ENCODE data around the gene FCGR3A.
A peak's percentile ranks its signal among the peaks of the same experiment; 100 is the strongest.
"Not testable (repeated sequence)": the region's sequence is repeated elsewhere in the genome, so short reads cannot be mapped to it uniquely, and the experiment has no call there.

The FCGR3A gene

DNA sequence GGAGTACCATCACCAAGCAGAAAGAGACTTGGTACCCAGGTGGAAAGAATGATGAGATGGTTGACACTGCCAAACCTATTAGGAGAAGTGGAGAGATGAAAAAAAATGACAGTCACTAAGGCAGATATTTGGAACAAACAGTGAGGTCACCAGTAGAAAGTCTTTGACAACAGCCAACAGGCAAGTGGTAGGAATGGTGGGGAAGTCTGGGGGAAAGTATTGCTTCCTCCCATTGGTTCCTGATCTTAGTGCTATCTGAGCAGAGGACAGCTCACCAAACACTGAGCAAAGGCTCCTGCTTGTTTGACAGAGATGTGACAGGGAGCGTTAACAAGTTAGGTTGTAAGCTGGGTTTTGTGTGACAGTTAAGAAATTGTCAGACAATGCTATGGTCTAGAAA is 6.5 kb downstream of the FCGR3A start:
- Mint-ChIP-seq H3K4me1 (peaks cover 48% of the 10 kb centered on the region), H3K36me3 (peaks cover 17% of the 10 kb centered on the region), H3K4me3 (peak overlapping the region; percentile 79)
- not testable (repeated sequence) for ATAC-seq; DNase-seq (ENCODE audit: low spot score in 2 of 2); H3K27ac Mint-ChIP-seq; H3K9me3 Mint-ChIP-seq

DNA sequence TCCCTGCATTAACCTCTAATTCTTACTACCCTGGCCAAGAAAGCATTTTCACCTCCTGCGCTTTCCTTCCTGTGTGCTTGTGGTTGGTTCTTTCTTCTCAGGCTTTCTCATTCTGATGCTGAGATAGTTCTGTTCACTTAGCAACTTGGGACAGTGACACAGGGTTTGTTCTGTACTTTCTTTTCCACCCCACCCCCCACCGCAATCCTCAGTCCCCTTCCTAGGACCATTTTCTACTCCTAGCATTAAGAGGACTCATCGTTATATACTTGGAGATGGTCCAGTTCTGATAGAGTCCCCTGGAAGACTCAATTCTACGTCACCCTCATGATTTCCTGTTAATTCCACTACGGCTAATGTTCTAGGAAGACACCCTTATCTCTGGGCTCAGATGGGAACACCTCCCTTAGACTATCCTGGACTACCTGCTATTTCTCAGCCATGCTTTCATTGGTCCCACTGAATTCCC is 7.5 kb downstream of the FCGR3A start:
- DNase-seq (ENCODE audit: low spot score in 2 of 2) (peak; percentile 53 to 85), ATAC-seq (peak; percentile 80)
- Mint-ChIP-seq H3K36me3 (peaks cover 17% of the 10 kb centered on the region), H3K4me1 (peaks cover 48% of the 10 kb centered on the region), H3K4me3 (peak overlapping the region; percentile 79), H3K27ac (peak overlapping the region; percentile 1)
- not testable (repeated sequence) for H3K9me3 Mint-ChIP-seq

DNA sequence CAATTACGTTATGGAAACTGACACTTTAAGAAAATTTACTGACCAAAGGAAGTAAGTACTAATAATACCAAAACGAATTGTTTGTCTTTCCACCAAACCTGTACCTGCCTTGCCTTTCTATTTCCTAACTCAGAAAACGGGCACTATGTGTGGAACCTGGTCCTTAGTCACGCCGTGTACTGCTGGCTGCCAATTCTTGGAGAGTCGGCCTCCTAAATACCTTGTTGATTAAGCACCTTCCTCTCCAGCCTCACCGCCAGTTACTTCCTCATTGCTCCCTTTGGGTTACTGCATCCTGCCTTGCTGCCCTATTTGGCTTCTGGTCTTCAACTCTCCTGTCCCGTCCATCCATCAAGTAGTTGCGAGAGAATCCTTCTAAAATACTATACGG is 9.1 kb downstream of the FCGR3A start:
- Mint-ChIP-seq H3K36me3 (peaks cover 17% of the 10 kb centered on the region), H3K4me1 (peaks cover 48% of the 10 kb centered on the region), H3K4me3 (peak overlapping the region; percentile 79), H3K27ac (peak overlapping the region; percentile 100)
- peak in 1 of 2 donors; percentile 75 for DNase-seq (ENCODE audit: low spot score in 2 of 2)
- peak; percentile 47 for ATAC-seq
- not testable (repeated sequence) for H3K9me3 Mint-ChIP-seq

DNA sequence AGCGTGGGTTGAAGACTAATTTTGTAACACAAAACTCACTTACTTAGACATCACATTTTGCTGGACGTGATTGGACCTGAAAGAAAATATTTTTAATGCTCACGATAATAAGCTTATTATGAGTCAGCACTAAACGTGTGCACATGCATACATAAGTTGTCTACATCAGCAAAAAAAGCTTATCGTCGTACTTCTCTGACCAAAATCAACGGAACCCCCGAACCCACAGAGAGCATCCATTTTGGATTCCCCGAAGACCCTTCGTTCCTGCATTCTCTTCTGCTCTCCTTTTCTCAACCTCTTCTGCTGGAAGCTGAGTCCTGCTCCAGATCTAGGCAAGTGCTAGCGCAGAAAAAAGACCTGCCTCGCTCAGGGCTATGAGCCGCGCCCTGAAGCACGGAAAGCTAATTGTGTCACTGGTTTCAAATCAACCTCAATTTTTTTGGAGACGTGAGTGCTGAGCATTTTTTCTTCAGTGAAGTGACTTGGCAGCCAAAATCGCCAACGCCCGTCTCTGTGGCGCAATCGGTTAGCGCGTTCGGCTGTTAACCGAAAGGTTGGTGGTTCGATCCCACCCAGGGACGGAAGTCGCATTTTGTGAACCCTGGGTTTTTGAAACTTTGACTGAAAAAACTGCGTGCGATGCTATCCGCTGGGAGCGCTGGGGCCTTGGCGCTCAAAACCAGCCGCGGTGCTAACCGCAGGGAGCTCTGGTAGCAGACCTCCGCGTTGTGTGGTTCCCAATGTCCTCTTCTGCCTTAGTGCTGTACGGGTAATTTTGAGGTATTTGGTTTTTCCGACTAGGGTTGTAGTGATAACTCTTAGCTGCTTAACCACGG is 9.7 kb downstream of the FCGR3A start:
- Mint-ChIP-seq H3K4me3 (peak overlapping the region; percentile 79), H3K4me1 (peaks cover 43% of the 10 kb centered on the region)
- peak; percentile 82 for ATAC-seq

DNA sequence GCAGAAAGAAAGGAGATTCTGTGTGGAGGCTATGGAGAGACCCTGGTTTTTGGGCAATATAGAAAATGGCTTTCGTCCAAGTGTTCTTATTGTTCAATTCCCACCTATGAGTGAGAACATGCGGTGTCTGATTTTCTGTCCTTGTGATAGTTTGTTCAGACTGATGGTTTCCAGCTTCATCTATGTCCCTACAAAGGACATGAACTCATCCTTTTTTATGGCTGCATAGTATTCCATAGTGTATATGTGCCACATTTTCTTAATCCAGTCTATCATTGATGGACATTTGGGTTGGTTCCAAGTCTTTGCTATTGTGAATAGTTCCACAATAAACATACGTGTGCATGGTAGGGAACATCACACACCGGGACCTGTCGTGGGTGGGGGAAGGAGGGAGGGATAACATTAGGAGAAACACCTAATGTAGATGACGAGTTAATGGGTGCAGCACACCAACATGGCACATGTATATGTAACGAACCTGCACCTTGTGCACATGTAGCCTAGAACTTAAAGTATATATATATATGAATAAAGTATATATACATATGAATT is 10.6 kb downstream of the FCGR3A start:
- Mint-ChIP-seq H3K4me3 (peak overlapping the region; percentile 79), H3K4me1 (peaks cover 39% of the 10 kb centered on the region), H3K36me3 (peaks cover 17% of the 10 kb centered on the region)
- not testable (repeated sequence) for DNase-seq (ENCODE audit: low spot score in 2 of 2); H3K27ac Mint-ChIP-seq; H3K9me3 Mint-ChIP-seq; ATAC-seq

More for the DNA sequence above, 9.7 kb downstream of the FCGR3A start:
- Mint-ChIP-seq H3K27ac (peak overlapping the region; percentile 100), H3K36me3 (peaks cover 17% of the 10 kb centered on the region)
- H3K9me3 Mint-ChIP-seq = not testable (repeated sequence)
- peak; percentile 95 to 99 for DNase-seq (ENCODE audit: low spot score in 2 of 2)

DNA sequence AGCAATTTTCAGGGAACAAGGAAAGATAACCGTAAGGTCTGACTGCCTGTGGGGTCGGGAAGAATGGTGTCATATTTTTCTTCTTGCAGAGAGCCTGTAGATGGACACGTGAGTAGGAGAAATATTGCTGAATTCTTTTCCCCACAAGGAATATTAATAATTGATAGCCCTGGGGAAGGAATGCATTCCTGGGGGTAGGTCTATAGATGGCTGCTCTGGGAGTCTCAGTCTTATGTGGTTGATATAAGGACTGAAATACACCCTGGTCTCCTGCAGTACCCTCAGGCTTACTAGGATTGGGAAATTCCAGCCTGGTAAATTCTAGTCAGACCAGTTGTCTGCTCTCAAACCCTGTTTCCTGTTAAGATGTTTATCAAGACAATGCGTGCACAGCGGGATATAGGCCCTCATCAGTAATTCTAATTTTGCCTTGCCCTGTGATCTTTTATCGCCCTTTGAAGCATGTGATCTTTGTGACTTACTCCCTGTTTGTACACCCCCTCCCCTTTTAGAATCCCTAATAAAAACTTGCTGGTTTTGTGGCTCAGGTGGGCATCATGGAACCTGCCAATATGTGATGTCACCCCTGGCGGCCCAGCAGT is 12.4 kb downstream of the FCGR3A start:
- not testable (repeated sequence) for H3K27ac Mint-ChIP-seq, H3K4me3 Mint-ChIP-seq, ATAC-seq, H3K9me3 Mint-ChIP-seq
- H3K4me1 Mint-ChIP-seq = peaks cover 27% of the 10 kb centered on the region
- H3K36me3 Mint-ChIP-seq = peaks cover 17% of the 10 kb centered on the region
- DNase-seq (ENCODE audit: low spot score in 2 of 2) = peak in 1 of 2 donors; percentile 30

DNA sequence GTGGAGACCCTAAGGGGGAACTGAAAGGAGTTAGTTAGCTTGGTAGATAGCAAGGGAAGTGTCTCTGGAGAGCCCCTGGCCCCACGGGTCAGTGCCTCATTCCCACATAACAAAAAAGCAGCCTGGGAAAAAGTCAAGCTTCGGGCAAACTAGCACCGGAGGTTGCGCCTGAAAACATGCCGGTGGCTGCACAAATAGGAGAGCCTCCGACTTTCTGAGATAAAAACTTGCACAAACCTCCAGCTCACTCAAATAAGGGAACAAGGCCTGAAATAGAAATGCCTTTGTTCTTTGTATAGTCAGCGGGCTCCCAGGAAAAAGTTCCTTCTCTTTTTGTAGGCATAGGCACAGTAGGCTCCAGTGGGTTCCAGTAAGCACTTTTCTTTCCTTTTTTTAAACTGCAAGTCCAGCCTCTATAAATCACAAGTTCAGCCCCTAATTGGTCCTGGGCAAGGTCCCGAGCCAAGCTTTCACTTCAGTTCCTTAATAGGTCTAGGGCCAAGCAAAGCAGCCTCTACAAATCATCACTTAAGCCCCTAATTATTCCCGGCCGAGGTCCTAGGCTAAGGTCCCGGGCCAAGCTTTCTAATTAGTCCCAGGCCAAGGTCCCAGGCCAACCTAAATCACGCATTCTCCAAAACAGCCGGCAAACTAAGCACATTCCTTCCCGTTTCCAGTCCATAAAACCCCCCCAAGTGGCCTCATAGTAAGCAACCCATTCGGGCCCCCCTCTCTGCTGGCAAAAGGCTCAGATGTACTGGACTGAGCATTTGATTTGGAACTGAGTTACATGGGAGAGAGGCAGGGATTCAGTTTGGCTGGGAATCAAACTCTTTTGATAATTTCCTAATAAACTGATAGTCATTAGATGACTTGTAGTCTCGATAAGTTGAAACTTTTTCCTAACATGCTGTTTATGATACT is 16.7 kb downstream of the FCGR3A start:
- H3K27ac Mint-ChIP-seq, H3K4me3 Mint-ChIP-seq, ATAC-seq: not testable (repeated sequence)

DNA sequence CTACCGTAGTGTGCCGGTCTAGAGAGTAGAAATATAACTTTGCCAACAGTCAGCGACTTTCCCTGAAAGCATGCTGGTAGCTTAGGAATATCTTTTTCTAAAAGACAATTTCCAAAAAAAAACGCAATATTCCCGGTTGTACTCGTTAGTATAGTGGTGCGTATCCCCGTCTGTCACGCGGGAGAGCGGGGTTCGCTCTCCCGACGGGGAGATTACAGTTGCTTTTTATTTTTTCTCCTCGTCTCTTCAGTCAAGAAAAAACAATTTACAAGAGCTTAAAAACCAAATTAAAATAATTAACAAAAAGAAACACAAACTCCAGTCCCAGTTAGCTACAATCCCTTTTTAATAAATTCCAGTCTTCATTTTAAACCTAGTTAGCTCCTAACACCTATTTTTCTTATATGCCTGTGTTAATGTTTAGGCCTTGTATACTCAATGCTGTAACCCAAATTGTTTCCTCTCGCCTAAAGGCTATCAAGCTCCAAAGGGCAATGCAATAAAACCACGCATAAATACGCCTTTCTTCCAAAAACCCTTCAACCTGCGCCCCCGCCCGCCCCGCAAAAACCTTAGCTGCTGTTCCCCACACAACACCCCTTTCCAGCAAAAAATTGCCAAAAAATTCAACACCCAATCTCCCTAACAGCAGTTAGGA is 17.5 kb downstream of the FCGR3A start:
- no peak for ATAC-seq
- peaks cover 22% of the 10 kb centered on the region for H3K36me3 Mint-ChIP-seq
- no peak overlapping the region for H3K27ac Mint-ChIP-seq
- peak overlapping the region; percentile 8 for H3K4me3 Mint-ChIP-seq
- DNase-seq (ENCODE audit: low spot score in 2 of 2) = peak in 1 of 2 donors; percentile 47
- peaks cover 16% of the 10 kb centered on the region for H3K4me1 Mint-ChIP-seq
- H3K9me3 Mint-ChIP-seq = no peaks in the 10 kb centered on the region

More for the DNA sequence above, 16.7 kb downstream of the FCGR3A start:
- H3K9me3 Mint-ChIP-seq = not testable (repeated sequence)
- Mint-ChIP-seq H3K4me1 (peaks cover 16% of the 10 kb centered on the region), H3K36me3 (peaks cover 22% of the 10 kb centered on the region)
- DNase-seq (ENCODE audit: low spot score in 2 of 2) = peak in 1 of 2 donors; percentile 44

DNA sequence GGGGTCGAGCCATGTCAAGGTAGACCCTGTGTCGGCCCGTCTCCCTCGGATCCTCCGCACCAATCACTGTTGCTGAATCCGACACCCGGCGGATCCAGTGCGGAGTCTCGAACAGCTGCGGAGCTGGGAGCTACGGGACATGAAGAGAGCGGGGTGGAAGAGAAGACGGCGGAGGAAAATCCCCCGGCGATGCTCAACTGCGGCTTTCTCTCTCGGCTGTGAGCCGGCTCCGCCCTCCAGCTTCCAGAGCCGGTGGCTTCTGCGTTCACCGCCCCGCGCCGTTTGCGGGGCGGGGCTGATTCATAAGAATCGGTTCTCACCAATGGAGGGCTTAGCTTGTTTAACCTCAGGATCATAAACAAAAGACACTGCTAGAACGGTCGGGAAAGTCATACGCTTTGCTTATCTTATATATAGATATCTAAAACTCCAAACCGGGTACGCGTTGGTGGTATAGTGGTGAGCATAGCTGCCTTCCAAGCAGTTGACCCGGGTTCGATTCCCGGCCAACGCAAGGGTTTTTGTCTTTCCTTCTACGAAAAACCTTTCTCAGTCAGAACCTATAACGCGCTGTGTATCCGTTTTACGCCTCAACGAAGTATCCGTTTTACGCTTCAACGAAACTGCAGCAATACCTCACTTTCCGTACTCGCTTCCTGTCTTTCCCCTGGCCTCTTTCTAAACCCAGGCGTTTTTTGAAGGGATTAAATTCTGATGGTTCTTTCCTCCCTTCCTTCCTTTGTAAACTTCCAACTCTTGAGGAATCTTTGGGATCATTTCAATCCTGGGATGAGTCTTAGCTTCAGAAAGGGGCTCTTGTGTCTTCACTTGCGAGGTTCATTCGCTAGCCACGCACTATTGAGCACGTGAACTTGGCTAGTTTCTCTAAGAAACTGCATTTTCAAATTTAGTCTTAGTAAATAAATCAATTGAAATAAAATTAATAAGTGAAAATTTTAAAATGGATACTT is 18.7 kb downstream of the FCGR3A start:
- DNase-seq (ENCODE audit: low spot score in 2 of 2) = peak; percentile 68 to 95
- peak overlapping the region; percentile 82 for H3K4me3 Mint-ChIP-seq
- H3K36me3 Mint-ChIP-seq = peaks cover 22% of the 10 kb centered on the region
- H3K4me1 Mint-ChIP-seq = peaks cover 18% of the 10 kb centered on the region
- ATAC-seq = peak; percentile 89
- peak overlapping the region; percentile 99 for H3K27ac Mint-ChIP-seq
- not testable (repeated sequence) for H3K9me3 Mint-ChIP-seq

DNA sequence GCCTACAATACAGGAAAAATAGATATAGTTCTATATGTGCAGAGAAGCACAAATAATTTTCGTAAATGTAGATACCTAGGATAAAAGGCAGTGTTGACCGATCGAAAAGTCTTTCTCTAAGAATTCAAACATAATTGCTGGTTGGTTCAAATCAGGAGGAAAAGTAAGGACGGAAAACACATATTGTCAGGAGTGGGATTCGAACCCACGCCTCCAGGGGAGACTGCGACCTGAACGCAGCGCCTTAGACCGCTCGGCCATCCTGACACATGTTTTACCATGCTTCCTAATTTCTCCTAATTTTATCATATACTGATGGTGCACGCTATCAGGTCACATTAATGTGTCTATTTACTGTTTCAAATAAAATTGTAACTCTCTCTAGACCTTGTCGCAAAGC is 19.5 kb downstream of the FCGR3A start:
- peaks cover 21% of the 10 kb centered on the region for H3K4me1 Mint-ChIP-seq
- H3K36me3 Mint-ChIP-seq = peaks cover 22% of the 10 kb centered on the region
- peak overlapping the region; percentile 99 for H3K27ac Mint-ChIP-seq
- ATAC-seq (peak; percentile 60), DNase-seq (ENCODE audit: low spot score in 2 of 2) (peak; percentile 50 to 85)
- not testable (repeated sequence) for H3K9me3 Mint-ChIP-seq
- peak overlapping the region; percentile 82 for H3K4me3 Mint-ChIP-seq

DNA sequence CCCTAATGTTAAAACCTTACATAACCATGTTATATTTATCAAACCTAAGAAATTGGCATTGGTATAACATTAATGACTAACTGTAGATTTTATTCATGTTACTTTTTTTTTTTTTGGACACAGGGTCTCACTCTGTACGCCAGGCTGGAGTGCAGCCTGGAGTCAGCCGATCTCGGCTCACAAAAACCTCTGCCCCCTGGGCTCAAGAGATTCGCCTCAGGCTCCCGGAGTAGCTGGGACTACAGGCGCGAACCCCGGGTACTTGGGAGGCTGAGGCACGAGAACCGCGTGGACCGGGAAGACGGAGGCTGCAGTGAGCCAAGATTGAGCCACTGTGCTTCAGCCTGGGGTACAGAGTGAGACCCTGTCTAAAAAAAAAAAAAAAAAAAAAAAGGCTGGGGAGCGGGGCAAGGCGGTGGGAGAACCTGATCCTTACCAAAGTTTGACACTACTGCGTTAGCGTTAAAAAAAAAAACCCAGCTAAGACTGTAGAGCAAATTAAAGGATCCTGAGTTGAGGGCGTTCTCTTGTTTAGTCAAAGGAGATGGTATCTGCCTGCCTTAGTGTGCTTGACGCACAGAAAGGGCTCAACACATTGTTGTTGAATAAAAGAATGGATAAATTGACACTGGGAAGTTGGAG is 20.0 kb downstream of the FCGR3A start:
- H3K4me3 Mint-ChIP-seq = peak overlapping the region; percentile 82

DNA sequence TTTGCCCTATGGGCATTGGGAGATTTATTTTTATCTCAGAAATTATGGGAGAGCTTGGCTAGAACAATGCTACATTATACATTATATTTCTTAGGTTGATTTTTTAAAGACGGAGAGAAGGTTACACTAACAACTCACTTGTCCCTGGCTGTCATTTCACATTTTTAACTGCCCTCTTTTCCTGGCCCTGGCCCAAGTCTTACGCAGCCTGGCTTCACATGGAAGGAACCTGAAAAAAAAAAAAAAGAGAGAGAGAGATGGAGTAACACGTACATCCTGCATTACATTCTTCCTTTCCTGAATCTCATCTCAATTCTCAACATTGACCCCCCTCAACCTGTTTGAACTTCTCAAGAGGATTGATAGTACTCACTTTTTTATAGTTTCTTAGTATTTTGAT is 21.1 kb downstream of the FCGR3A start:
- peaks cover 31% of the 10 kb centered on the region for H3K36me3 Mint-ChIP-seq
- not testable (repeated sequence) for H3K4me3 Mint-ChIP-seq, H3K9me3 Mint-ChIP-seq, ATAC-seq, H3K27ac Mint-ChIP-seq
- H3K4me1 Mint-ChIP-seq = peaks cover 29% of the 10 kb centered on the region
- peak in 1 of 2 donors; percentile 8 for DNase-seq (ENCODE audit: low spot score in 2 of 2)

More for the DNA sequence above, 20.0 kb downstream of the FCGR3A start:
- H3K27ac Mint-ChIP-seq = peak overlapping the region; percentile 99
- H3K36me3 Mint-ChIP-seq = peaks cover 22% of the 10 kb centered on the region
- peaks cover 24% of the 10 kb centered on the region for H3K4me1 Mint-ChIP-seq
- peak in 1 of 2 donors; percentile 47 for DNase-seq (ENCODE audit: low spot score in 2 of 2)
- ATAC-seq, H3K9me3 Mint-ChIP-seq: not testable (repeated sequence)

DNA sequence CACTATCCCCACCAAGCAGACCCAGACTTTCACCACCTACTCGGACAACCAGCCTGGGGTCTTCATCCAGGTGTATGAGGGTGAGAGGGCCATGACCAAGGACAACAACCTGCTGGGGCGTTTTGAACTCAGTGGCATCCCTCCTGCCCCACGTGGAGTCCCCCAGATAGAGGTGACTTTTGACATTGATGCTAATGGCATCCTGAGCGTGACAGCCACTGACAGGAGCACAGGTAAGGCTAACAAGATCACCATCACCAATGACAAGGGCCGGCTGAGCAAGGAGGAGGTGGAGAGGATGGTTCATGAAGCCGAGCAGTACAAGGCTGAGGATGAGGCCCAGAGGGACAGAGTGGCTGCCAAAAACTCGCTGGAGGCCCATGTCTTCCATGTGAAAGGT is 23.7 kb downstream of the FCGR3A start:
- Mint-ChIP-seq H3K36me3 (peaks cover 36% of the 10 kb centered on the region), H3K4me1 (peaks cover 27% of the 10 kb centered on the region)
- ATAC-seq, H3K9me3 Mint-ChIP-seq, H3K4me3 Mint-ChIP-seq, H3K27ac Mint-ChIP-seq: not testable (repeated sequence)
- DNase-seq (ENCODE audit: low spot score in 2 of 2) = peak in 1 of 2 donors; percentile 38
